NT2/D1 (cell line): ENCODE measurements around the gene ITGB6.

Source experiments
- SUZ12 ChIP-seq: IDR thresholded peaks from 2 replicates; pipeline ENCODE4 v1.6.1; 2011; ENCODE audit not compliant: insufficient read length, insufficient read depth; ENCODE audit errors: extremely low read depth
- YY1 ChIP-seq: IDR thresholded peaks from 2 replicates; pipeline ENCODE4 v1.6.1; 2011; ENCODE audit not compliant: insufficient read length, insufficient read depth
- ZNF274 ChIP-seq: IDR thresholded peaks from 2 replicates; pipeline ENCODE4 v1.6.1; 2011; ENCODE audit warnings: mild to moderate bottlenecking, low read depth, low read length

DNA sequence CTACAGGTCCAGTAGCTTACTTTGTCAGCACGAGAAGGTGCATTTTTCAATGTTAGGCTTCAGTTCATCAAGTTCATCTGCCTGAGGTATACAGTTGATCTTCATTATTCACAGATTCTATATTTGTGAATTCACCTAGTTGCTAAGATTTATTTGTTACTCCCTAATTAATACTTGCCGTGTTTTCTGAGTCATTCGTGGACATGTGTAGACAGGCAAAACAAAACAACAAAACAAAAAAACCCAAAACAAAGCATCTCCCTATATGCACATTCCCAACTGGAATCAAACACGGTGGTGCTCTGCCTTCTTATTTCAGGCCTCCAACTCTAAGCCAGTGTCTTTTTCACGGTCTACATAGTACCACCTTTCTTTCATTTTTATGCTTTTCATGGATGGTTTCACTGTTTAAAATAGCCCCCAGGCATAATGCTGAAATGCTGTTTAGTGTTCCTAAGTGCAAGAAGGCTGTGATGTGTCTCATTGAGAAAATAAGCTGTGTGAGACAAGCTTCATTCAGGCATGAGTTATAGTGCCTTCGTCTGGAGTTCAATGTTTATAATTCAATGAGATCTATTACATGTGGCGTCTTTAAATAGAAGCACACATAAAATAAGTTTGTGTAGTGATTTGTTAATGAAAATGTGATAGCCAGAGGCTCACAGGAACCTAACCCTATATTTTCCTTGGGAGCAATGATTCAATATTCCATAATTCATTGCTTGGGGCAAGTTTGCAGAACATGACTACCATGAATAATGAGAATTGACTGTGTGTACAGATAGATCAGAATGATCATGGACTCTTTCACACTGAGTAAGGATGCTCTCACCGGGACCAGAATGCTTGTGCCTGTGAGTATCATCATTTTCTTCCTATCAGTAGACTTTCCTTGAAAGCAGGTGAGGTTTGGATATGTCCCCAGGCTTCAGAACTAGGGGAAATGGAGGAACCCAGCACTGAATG, 24.6 kb downstream of the ITGB6 start:
- TF ChIP-seq ZNF274, result no peak
- TF ChIP-seq SUZ12, result no peak
- no peak for TF ChIP-seq YY1
